HG03103 (cell line): ENCODE measurements around the gene FHOD1.

Experiments
- ATAC-seq: cut with Tn5 transposase; IDR thresholded peaks from one replicate; pipeline ENCODE4 v1.9.1; 2021; ENCODE audit warnings: low read depth; ENCODE audit not compliant: unreplicated experiment

Gene FHOD1

DNA sequence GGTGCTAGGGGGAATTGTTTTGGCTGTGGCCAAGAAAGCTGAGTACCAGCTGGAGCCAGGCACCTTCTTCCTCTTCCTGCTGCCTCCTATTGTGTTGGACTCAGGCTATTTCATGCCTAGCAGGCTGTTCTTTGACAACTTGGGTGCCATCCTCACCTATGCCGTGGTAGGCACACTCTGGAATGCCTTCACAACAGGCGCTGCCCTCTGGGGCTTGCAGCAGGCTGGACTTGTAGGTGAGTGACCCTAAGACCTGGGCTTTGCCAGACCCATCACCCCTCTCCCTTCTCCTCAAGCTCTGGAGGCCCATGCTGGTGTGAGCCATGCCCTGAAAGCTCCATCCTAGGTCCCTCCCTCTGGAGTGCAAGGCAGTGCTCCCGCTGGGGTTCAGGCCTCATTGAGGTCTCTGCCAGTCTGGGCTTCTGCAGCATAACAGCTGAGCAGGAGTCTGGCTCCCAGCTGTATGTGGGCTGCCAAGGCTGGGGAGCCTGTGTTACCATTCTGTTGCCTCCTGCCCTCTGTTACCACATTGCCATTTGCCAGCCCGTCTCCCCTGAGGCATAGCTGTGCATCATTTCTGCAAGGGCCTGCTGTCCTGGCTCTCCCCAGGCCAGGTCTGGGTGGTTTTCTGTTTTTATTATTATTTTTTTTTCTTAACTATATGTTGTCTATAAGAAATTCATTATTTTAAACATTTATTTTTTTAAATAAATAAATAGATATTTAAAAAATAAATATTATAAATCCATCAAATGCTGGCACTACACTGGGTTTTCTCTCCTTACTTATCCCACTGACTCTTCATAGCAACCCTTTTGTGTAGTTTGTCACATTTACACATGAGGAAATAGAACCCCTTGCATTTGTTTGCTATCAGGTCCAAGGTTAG is 5.6 kb upstream of the FHOD1 start:
- no peak for ATAC-seq

GRCh38 chr16:67250045-67250327 is 2.7 kb upstream of the FHOD1 start:
- no peak for ATAC-seq

DNA sequence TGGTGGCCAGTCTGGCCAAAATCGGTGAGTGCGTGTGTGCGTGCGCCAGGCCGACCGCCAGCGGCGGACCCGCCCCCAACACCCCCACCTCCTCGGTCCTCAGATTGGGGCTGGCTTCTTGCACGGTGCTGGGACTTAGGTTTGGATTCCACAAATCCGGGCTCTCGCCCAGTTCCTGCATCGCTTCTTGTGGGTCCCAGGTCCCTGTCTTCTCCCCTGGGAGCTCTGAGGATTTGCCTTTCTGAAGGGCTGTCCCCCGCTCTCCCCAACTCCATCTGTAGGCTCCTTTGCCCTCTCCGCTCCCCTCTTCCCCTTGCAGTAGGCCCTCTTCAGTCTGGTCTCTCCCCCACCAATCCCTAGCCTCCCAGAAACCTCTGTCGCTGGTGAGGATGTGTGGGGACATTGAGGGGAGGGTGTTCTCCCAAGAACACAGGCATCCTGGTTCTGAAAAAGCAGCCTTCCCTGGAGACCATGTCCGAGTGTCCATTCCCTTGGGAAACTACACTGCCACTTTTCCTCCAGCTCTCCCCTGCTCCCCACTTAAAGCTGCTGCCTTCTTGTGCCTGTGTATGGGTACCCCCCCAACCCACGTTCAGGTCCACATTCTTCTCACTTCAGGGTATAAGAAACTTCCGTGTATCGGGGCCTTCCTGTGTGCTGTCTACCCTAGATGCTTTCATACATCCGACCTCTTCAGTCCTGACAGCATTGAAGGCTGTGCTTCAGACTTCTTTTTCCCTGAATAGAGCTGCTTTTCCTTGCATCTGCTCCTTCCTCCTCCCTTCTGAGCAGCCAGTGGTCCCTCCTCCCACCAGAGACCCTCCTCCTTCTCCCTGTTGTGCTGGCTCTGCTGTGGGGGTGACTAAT is 2.1 kb upstream of the FHOD1 start:
- ATAC-seq, result no peak

GRCh38 chr16:67248401-67249177 is 1.3 kb upstream of the FHOD1 start, which contains the start of gene SLC9A5:
SLC9A5 (plus strand) TSS chr16:67248979; CDS start chr16:67249015, 36 bp downstream.
- ATAC-seq, result no peak

DNA sequence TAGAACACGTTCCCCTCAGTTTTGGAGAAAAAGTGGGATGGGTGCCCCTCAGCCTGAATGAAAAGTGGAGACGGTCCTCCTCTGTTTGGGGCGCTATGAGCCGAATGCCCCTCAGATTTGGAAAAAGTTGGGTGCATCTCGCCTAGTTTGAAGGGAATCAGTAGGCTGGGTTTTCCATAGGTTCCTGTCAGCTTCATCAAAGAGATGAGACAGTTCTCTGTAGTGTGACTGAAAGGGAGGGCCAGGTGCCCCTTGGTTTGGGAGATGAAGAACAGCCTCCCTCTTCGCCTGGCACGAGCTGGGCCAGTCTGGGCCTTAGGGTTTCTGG is 756 bp upstream of the FHOD1 start:
- no peak for ATAC-seq

DNA sequence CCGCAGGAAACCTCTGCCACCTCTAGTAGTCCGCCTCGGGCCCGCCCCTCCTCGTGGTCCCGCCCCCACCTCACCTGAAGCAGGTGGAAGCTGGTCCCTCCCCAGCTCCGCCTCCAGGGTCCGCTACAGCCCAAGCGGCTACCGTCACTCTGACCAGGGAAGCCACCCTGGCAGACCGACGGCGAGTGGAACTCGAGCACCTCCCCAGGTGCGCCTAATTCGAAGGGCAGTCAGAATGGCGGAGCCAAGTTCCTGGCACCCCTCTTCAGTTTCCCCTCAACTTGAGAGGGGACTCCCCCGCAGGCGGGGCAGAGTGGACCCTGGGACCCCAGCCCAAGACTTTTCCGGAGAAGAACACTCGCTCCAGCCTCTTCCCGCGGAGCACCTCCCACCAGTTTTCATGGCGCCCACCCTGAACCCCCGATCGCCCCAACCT is 507 bp downstream of the FHOD1 start:
- ATAC-seq, result peak; percentile 6

GRCh38 chr16:67246081-67246755 is 1.1 kb downstream of the FHOD1 start:
- ATAC-seq, result peak; percentile 25

GRCh38 chr16:67245674-67246080 is 1.6 kb downstream of the FHOD1 start:
- no peak for ATAC-seq

DNA sequence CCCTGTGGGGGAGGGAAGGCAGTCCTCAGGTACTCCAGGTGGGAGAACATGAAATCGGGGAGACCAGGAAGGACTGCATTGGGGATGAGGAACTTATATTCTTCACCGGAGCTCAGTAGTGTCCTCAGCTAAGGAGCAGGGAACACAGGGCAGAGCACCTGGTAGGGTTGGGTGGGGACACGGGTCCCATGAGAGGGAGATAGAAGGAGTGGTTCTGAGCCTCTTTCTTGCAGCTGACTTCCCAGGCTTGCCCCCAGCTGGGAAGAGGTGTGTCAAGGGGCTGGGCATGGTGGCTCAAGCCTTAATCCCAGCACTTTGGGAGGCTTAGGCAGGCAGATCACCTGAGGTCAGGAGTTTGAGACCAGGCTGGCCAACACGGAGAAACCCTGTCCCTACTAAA is 2.1 kb downstream of the FHOD1 start:
- no peak for ATAC-seq

DNA sequence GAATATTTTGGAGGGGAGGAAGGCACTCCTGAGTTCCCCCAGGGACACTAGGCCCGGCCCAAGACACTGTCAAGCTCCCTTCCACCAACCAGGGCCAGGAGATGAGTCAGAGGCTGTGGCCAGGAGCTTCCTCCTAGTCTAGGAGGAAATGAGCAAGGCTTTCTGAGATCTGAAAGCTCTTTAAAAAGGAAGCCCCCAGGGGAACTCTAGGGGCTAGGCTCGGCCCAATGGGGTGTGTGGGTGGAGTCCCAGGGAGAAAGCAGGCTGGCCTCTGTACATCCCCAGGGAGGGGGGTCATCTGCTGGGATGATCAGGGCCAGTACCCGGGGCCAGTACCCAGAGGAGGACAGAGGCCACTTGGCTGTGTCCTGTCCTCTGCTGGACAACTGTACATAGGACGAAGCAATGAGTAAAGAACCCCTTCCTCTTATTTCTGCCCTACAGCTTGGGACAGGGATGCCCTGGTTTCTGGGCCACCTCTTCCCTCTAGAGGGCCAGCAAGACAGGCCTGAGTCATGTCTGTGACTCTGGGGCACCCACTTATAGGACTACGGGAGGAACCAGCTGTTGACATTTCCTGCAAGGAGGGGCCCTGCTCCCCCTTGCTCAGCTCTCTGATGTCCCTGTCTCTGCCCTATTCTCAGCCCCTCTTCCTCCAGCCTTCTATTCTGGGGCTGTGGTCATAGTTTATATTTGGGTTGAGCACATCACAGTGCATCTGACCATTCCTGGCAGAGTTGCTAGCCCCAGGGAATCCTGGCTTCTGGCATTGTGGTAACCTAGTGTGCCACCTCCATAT is 2.7 kb downstream of the FHOD1 start:
- peak; percentile 39 for ATAC-seq

DNA sequence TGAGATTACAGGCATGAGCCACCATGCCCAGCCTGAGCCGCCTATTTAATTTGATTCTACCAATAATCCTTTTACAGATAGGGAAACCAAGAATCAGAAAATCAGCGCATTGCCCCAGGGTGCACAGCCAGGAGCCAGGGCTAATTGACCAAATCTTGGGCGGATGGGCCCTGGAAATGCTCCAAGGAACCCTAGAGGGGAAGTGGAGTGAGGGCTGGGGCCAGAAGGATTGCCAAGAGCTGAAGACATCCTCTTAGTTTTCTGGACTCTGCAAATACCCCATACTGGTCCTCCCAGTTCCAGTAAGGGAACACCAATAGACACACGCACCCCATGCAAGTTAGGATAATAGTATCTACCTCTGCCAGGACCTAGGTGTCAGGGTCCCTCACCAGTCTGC is 3.8 kb downstream of the FHOD1 start:
- no peak for ATAC-seq

- no peak for ATAC-seq
Measured at GRCh38 chr16:67242138-67242730, 5.0 kb downstream of the FHOD1 start.

DNA sequence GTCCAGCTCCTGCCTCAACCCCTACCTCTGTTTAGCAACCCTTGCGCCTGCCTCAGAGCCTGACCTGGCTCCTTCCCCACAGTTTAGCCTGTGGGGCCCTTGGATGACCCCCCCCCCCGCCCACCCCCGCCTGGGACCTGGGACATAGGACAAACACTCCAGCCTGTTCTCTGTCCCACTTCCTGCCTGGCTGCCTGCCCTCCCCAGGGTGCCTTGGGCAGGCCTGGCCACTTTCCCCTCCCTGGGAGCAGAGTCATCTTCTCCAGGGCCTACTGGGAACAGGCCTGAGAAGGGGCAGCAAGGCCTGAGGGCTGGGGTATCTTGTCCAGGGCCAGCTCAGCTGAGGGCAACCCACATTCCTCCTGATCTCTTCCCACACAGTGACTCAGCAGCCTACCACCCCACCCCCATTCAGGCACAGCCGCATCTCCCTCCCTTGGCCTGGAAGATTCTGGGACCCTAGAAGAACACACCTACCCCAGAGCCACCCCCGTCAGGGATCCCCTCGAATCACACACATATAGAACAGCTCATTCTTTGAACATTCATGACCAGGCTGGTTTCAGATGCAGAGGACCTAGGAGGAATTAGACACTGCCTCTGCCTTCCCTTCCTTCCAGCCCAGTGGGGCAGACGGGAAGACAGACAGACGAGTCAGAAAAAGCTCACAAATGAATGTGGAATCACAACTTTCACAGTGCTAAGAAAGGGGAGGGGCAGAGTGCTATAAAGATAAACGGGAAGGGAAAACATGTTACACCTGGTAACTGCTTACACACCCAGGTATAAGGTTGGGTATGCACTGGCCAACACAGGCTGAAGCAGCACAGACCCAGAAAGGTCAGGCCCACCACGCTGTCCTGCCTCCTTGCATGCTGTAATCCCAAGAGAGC is 6.0 kb downstream of the FHOD1 start:
- no peak for ATAC-seq

- no peak for ATAC-seq
Measured at GRCh38 chr16:67240506-67240905, 6.8 kb downstream of the FHOD1 start.

DNA sequence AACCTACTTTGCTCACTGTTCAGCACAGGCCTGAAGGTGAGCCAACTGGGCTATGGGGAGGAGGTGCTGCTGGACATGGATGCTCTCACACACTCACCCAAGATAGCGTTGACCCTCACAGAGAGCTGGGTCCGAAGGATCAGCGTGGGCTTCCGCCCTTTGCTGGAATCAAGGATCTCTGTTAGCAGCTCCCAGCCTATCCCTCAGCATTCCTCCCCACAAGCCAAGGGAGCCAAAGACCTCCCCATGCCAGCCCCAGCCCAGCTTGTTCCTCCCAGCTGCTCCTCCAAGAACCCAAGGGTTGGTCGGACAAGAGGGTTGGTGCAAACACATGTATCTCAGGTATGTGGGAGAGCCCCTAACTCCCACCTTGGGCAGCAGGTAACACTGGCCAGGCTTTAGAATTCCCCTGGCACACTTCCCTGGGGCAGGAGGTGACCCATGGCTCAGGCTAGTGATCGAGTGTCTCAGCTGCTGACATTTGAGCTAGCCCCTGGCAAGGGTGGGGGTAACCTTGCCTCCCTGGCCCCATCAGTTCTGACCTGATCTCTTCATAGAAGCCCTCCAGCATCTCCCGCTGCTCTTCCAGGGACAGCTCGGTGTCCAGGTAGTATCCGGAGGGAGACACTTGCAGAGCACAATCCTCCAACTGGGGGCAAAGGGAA is 8.3 kb downstream of the FHOD1 start:
- no peak for ATAC-seq

DNA sequence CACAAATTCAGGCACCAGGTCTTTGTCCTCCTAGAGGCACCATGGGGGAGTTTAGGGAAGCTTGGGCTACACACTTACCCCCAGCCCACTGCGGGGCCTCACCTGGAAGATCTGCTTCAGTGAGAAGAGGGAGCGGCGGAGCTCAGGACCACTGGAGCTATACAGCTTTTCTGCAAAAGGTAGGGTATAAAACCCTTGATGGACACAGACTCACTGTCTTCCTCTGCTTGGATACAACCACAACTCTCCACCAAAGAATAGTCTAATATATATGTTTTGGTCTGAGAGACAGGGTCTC is 9.1 kb downstream of the FHOD1 start:
- ATAC-seq, result no peak

DNA sequence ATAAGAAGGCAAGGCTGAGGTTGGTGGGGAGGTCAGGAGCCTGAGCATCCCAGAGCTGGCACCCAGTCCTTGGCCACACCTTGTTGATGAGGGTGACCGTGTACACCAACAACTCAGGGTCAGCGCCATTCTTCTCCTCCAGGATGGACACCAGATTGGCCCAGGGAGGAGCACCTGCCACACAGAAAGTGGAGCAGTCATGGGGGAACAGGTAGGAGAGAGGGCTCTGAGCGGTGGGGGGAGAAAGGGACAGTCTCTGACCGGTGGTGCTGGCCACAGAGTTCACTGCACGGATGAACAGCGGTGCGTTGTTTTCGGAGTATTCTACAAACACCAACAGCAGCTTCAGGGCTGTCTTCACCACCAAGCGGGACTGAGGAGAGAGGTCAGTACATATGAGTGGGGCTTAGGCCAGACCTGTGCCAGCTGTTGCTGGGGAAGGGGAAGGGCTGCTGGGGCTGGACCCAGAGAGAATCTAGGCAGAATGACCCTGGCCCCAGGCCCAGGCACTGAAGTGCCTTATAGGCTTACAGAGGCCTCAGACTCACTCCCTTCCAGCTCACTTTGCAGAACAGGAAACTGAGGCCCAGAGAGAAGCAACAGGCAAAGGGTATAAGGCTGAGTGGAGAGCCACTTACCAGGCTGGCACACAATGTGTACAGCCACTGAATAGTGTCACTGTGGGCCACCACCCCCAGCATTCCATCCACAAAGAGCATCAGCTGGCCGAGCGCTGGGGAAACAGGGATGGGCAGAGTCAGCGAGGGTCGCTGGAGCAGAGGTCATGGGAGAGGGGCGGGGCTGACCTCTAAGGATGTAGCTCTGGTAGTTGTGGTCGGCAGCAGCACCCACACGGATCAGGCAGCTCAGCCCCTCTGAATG is 9.6 kb downstream of the FHOD1 start:
- no peak for ATAC-seq
